ENCODE measurements around the gene EREG. TPM values are rescaled to one million over a fixed set of nuclear protein-coding genes. Genes with fewer than 3 reads are reported as not detected.

Gene EREG
- total RNA-seq = not detected in 2 replicates

DNA sequence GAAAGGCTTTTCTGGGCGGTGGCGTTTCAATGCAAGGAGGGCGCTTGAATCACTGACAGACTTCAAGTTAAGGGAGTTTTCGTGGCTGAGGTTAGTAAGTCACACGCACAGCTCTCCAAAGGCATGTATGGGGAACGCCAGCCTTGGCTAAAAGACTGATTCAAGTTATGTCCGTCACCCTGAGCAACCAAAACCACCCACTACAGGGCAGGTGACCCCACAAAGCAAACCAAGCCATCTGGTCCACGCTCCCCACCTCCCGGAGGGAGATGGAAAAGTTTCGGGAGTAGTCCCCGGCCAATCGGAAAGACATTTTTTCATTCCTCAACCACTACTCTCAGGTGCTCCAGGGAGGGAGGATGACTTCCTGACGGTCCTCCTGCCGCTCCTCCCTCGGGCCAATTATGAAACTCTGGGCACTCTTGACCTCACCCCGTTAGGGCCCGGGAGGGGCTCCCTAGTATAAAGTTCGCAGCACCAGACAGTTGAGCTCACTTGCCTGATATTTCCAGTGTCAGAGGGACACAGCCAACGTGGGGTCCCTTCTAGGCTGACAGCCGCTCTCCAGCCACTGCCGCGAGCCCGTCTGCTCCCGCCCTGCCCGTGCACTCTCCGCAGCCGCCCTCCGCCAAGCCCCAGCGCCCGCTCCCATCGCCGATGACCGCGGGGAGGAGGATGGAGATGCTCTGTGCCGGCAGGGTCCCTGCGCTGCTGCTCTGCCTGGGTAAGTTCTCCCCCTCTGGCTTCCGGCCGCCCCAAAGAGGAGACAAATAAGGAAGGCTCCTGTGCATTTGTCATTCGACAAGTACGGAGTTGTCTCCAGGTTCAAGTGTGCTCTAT is at the start of gene EREG:
Gene EREG (plus strand): TSS at position 494 of the 840 bp plus-strand sequence. CDS start 164 bp downstream, at position 658.
- intact Hi-C loops (cut with micrococcal nuclease) = no loop called here

GRCh38 chr4:74315376-74315775 is 49.6 kb upstream of the EREG start:
- intact Hi-C loops (cut with micrococcal nuclease) = no loop called here

GRCh38 chr4:74316397-74316796 is 48.5 kb upstream of the EREG start:
- intact Hi-C loops (cut with micrococcal nuclease) = no loop called here

GRCh38 chr4:74317616-74318246 is 47.2 kb upstream of the EREG start:
- intact Hi-C loops (cut with micrococcal nuclease) = no loop called here

GRCh38 chr4:74318276-74318675 is 46.7 kb upstream of the EREG start:
- intact Hi-C loops (cut with micrococcal nuclease) = no loop called here

DNA sequence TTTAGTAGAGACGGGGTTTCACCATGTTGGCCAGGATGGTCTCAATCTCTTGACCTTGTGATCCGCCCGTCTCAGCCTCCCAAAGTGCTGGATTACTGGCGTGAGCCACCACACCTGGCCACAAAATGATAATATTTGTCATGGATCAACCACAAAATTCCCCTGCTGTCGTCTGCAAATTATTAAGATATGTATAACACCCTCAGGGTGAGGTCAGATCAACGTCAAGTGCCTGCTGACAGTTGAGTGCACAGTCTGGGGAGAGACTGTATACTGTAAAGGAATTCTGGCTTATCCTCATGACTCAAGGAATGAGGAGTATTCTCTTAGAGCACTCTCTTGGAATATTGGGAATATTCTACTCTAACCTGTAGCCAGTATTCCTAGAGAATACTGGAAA is 45.5 kb upstream of the EREG start:
- intact Hi-C loops (cut with micrococcal nuclease) = no loop called here

DNA sequence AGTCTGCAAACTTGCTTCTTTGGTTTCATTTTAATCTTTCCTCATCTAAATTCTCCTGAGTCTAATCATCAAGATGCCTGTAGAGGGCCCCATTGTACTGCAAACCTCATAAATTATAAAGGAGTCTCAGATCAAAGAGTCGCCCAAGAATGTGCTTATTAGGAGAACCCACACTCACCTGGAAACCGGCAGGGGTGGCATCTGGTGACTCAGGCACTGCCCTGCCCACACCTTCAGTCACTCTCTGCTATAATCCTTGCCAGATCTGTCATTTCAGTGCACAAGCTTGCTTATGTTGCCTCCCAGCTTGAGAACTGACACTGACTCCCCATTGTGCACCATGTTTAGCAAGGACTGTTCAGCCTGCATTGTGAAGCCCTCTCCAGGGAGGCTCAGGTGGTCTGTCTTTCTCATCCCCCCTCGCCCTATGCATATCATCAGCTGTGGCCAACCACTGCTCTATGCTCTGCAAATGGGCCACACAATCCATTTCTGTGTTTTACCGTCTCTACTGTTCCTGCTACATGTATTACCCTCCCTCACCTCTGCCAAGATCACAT is 44.3 kb upstream of the EREG start:
- intact Hi-C loops (cut with micrococcal nuclease) = loop anchor here (2.0 to 5.0 kb wide), 4 partner anchors 127 to 354 kb away; partner anchors contain the start of gene AREG

DNA sequence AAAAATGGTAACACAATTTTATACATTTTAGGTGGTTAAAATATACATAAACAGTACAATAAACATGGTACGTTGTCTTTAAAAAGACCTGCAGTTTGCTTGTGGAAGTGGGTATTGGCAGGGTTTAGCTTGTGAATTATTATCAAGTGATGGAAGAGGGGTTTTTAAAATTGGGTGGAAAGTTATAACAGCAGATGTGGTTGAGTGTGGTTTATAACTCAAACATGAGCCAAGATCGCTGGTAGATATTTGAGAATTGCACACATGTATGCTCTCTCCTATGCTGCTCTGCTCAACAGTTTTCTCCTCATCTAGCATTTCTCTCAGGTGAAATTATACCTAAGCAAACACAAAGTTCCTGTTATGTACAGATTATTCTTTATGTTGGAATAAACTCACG is 42.6 kb upstream of the EREG start:
- intact Hi-C loops (cut with micrococcal nuclease) = loop anchor here (5.0 kb wide), 2 partner anchors 125 to 210 kb away; partner anchors contain the start of gene AREG

GRCh38 chr4:74323663-74324062 is 41.3 kb upstream of the EREG start:
- intact Hi-C loops (cut with micrococcal nuclease) = loop anchor here (5.0 kb wide), 2 partner anchors 124 to 209 kb away; partner anchors contain the start of gene AREG

DNA sequence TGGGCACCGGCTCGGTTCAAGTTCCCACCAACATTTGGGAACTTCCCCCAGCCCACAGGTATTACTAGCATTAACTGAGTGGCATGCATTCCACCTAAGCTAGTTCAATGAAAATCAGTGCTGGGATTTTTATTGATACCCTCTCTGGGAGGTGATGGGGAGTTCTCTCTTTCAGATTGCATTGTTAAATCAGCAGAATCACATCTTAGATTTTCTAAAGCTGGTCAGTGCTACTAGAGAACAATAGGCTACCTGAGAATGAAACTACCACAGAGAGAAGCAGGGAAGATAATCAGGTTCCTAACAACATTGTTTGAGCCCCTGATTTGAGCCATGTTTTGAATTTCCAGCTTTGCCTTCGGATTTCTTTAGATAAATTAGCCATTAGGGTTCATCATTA is 40.7 kb upstream of the EREG start:
- intact Hi-C loops (cut with micrococcal nuclease) = loop anchor here (5.0 kb wide), 2 partner anchors 123 to 208 kb away; partner anchors contain the start of gene AREG

DNA sequence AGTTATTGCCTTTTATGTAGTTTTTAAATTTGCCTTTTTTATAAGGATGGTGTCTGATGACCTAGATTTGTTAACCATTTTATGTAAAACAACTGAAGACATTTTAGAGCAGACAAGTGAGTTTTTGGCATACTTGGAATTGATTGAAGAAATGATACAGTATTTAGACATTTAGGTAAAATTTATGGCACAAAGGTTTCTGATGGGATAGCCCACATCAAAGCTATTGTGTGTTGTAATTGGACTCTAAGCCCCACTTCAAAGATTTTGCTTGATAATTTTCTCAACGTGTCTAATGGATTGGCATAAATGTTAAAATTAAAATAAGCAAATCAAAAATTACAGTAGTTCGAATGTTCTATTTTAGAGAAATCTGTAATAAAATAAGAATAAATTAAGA is 39.1 kb upstream of the EREG start:
- intact Hi-C loops (cut with micrococcal nuclease) = no loop called here

- intact Hi-C loops (cut with micrococcal nuclease) = no loop called here
Observed at GRCh38 chr4:74327762-74328161, 37.2 kb upstream of the EREG start.

DNA sequence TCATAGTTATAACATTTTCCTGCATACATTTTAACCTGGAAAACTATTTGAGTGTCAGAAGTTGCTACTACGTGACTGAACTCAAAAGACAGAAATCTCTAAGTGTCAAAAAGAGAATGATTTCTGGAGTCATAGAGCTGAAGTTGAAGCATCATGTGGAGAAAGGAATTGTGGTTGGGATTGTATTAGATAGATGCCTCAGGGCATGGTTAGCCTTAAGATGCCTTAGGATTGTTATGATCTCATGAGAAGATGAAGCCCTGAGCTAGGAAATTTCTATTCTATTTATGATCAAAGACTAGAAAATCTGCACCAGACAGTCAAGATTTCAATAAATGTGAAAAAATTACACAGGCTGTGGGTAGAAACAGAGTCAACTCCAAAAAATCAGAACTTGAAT is 36.4 kb upstream of the EREG start:
- intact Hi-C loops (cut with micrococcal nuclease) = no loop called here

GRCh38 chr4:74329307-74329706 is 35.6 kb upstream of the EREG start:
- intact Hi-C loops (cut with micrococcal nuclease) = no loop called here

DNA sequence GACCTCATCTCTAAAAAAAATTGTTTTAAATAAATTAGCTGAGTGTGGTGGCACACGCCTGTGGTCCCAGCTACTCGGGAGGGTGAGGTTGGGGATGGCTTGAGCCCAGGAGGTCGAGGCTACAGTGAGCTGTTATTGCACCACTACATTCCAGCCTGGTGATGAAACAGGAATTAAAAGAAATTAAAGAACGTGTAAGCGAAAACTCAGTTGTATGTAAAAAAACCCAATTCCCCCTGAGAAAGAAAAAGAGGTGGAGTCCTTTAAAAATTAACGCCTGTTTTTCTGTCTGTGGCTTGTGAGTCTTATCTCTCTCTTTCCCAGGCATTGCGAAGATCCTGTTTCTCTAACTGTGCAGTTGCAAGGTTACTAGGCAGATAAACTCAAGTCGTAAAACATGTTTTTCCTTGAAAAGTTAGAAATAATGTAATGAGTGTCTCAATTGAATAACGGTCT is 34.6 kb upstream of the EREG start:
- intact Hi-C loops (cut with micrococcal nuclease) = no loop called here

- intact Hi-C loops (cut with micrococcal nuclease) = no loop called here
Observed at GRCh38 chr4:74331252-74331651, 33.7 kb upstream of the EREG start.

GRCh38 chr4:74331944-74332343 is 33.0 kb upstream of the EREG start:
- intact Hi-C loops (cut with micrococcal nuclease) = no loop called here

DNA sequence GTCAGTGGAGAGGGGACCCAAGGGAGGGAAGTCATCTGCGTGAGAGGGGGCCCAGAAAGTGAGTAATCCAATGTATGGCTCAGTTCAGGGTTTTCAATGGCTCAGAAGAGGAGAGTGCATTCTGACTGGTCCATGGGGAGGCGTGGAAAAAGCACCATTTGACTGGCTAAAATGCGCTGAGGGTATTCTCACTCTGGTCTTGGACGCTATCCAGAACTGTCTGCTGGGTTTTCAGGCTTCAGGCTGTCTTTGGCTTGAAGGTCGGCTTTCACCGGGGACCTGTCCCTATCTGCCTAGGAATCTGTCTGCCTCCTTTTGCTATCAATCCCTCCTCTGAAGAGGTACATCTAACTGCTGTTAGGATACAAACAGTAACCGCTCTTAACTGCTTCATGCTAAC is 30.3 kb upstream of the EREG start:
- intact Hi-C loops (cut with micrococcal nuclease) = no loop called here

GRCh38 chr4:74335341-74336021 is 29.5 kb upstream of the EREG start:
- intact Hi-C loops (cut with micrococcal nuclease) = no loop called here

- intact Hi-C loops (cut with micrococcal nuclease) = no loop called here
Observed at GRCh38 chr4:74338792-74339333, 26.1 kb upstream of the EREG start.

DNA sequence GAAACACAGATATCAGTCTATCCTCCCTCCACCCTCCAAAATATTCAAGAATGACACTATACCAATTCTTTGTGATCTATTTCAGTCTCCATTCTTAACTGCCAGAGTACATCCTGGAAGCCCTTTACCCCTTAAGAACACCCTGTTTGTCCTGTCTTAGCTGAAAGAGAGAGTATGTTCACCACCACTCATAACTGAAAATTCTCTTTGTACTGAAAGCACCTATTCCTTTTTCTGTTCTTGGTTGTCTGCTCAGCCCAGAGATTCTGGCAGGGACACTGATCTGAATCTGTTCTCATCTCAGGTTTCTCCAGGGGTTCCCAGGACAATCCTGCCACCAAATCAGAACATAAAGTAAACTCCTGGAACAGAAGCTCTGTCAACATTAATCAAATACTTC is 25.4 kb upstream of the EREG start:
- intact Hi-C loops (cut with micrococcal nuclease) = no loop called here
